Measurements from ENCODE around the gene STK24.

Gene STK24

GRCh38 chr13:98398581-98398980, 178.3 kb downstream of the STK24 start:
- no peak for DNase-seq

GRCh38 chr13:98397861-98398260, 179.0 kb downstream of the STK24 start:
- DNase-seq: no peak

GRCh38 chr13:98397221-98397620, 179.7 kb downstream of the STK24 start:
- no peak for DNase-seq

GRCh38 chr13:98396071-98396710, 180.7 kb downstream of the STK24 start:
- no peak for DNase-seq

All from activated CD4-positive, CD25-positive, alpha-beta regulatory T cell treated with anti-CD3 and anti-CD28 coated beads, Interleukin-2, amount 50 U/mL, for 72 hours (primary cell).